ENCODE data around the gene FOXP1.

GRCh38 chr3:71438904-71439303, 144.6 kb downstream of the FOXP1 start:
- no peak for TF ChIP-seq CTCF (IDR thresholded peaks at IDR 0.05)
- no peak for TF ChIP-seq POLR2A (IDR thresholded peaks at IDR 0.05)
